ENCODE results near the gene DNMT1. TPM values are rescaled to one million over a fixed set of nuclear protein-coding genes. Genes with fewer than 3 reads are reported as not detected.

The DNMT1 gene
- total RNA-seq, 2 donors from 2014 or later: 17.2 to 27.7 TPM

GRCh38 chr19:10217085-10217484 lies 22.3 kb upstream of the DNMT1 start:
- H3K36me3 ChIP-seq: no peaks in the 10 kb centered on the region
- no peak for DNase-seq (ENCODE audit: low spot score)
- H3K9me3 ChIP-seq: no peaks in the 10 kb centered on the region
- H3K27ac ChIP-seq: no peak overlapping the region
- no peaks in the 10 kb centered on the region for H3K4me1 ChIP-seq
- TF ChIP-seq CTCF (IDR thresholded peaks at IDR 0.05): no peak
- no peak overlapping the region for H3K4me3 ChIP-seq
- H3K27me3 ChIP-seq: no peaks in the 10 kb centered on the region

GRCh38 chr19:10214784-10215183 lies 20.0 kb upstream of the DNMT1 start:
- H3K4me3 ChIP-seq: no peak overlapping the region
- H3K27ac ChIP-seq: no peak overlapping the region
- no peak for TF ChIP-seq CTCF (IDR thresholded peaks at IDR 0.05)
- H3K36me3 ChIP-seq: no peaks in the 10 kb centered on the region
- no peaks in the 10 kb centered on the region for H3K4me1 ChIP-seq
- DNase-seq (ENCODE audit: low spot score): no peak
- H3K9me3 ChIP-seq: no peaks in the 10 kb centered on the region
- H3K27me3 ChIP-seq: no peaks in the 10 kb centered on the region

- Histone ChIP-seq H3K4me1 (no peaks in the 10 kb centered on the region), H3K4me3 (no peak overlapping the region), H3K9me3 (peaks cover 0 to 5% of the 10 kb centered on the region in 2 donors), H3K27ac (no peak overlapping the region), H3K36me3 (no peaks in the 10 kb centered on the region), H3K27me3 (no peaks in the 10 kb centered on the region)
- DNase-seq (ENCODE audit: low spot score): no peak
- TF ChIP-seq CTCF (IDR thresholded peaks at IDR 0.05): no peak
Measured at GRCh38 chr19:10211691-10212090, 16.9 kb upstream of the DNMT1 start.

GRCh38 chr19:10211061-10211460 lies 16.3 kb upstream of the DNMT1 start:
- H3K27ac ChIP-seq: no peak overlapping the region
- peaks cover 0 to 5% of the 10 kb centered on the region in 2 donors for H3K9me3 ChIP-seq
- no peak overlapping the region for H3K4me3 ChIP-seq
- H3K27me3 ChIP-seq: no peaks in the 10 kb centered on the region
- H3K4me1 ChIP-seq: no peaks in the 10 kb centered on the region
- no peak for TF ChIP-seq CTCF (IDR thresholded peaks at IDR 0.05)
- no peaks in the 10 kb centered on the region for H3K36me3 ChIP-seq
- DNase-seq (ENCODE audit: low spot score): no peak

GRCh38 chr19:10209315-10209714 lies 14.6 kb upstream of the DNMT1 start:
- H3K4me3 ChIP-seq: no peak overlapping the region
- TF ChIP-seq CTCF (IDR thresholded peaks at IDR 0.05): no peak
- no peaks in the 10 kb centered on the region for H3K36me3 ChIP-seq
- H3K27me3 ChIP-seq: no peaks in the 10 kb centered on the region
- no peak overlapping the region for H3K27ac ChIP-seq
- H3K9me3 ChIP-seq: peaks cover 0 to 5% of the 10 kb centered on the region in 2 donors
- no peak for DNase-seq (ENCODE audit: low spot score)
- no peaks in the 10 kb centered on the region for H3K4me1 ChIP-seq

- H3K36me3 ChIP-seq: no peaks in the 10 kb centered on the region
Measured at GRCh38 chr19:10207026-10207425, 12.3 kb upstream of the DNMT1 start.

More at GRCh38 chr19:10207026-10207425, 12.3 kb upstream of the DNMT1 start:
- TF ChIP-seq CTCF (IDR thresholded peaks at IDR 0.05): no peak
- Histone ChIP-seq H3K4me3 (no peak overlapping the region), H3K27ac (no peak overlapping the region), H3K9me3 (peaks cover 0 to 5% of the 10 kb centered on the region in 2 donors), H3K4me1 (no peaks in the 10 kb centered on the region), H3K27me3 (no peaks in the 10 kb centered on the region)
- DNase-seq (ENCODE audit: low spot score): no peak
